HG02759 (cell line): Measurements from ENCODE around the gene LRP3.

Experiments
- ATAC-seq: cut with Tn5 transposase; IDR thresholded peaks from one replicate; pipeline ENCODE4 v1.9.1; 2021; ENCODE audit warnings: mild to moderate bottlenecking, moderate library complexity; ENCODE audit not compliant: unreplicated experiment

The LRP3 gene

DNA sequence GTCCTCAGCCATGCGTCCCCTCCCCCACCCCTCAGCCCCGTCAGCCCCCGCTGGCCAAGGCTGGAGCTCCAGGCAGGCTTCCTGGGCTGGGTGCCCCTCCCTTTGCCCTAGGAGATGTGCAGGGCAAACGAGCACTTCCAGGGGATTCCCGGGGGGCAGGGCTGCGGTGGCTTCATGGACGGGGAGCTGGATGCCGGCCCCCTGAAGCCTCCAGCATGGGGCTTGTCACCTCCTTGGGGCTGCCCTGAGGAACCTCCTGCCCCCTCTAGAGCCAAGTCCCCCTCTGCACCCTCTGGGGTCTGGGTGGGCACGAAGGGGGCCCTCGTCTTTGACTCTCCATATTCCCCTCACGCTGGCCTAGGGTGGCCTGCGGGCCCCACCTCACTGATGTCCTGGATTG, 56.9 kb downstream of the LRP3 start:
- no peak for ATAC-seq

DNA sequence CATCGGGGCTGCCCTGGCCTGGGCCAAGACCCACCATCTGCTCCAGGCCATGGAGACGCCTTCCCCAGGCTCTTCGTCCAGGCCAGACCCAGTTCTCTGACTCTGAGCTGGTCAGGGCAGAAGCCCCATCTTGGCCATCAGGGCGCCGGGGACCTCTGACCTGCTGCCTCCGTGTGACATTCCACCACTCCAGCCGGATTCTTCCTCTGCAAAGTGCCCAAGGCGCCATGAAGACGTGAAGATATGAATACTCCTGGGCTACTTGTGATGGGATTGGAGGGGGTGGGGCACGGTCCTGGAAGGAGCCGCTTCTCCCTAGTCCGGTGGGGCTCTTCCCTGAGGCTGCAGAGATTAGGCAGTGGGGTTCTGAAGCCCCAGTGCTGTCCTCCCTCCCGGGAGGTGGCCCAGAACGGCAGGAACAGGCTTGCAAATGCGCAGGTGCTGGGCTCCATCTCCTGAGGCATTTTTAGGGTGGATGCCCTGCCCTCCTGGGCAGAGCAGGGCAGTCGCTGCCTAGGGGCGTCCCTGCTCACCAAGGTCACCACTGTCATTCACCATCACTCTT, 57.5 kb downstream of the LRP3 start:
- ATAC-seq, result no peak

GRCh38 chr19:33252418-33252962, 58.4 kb downstream of the LRP3 start:
- ATAC-seq, result no peak

DNA sequence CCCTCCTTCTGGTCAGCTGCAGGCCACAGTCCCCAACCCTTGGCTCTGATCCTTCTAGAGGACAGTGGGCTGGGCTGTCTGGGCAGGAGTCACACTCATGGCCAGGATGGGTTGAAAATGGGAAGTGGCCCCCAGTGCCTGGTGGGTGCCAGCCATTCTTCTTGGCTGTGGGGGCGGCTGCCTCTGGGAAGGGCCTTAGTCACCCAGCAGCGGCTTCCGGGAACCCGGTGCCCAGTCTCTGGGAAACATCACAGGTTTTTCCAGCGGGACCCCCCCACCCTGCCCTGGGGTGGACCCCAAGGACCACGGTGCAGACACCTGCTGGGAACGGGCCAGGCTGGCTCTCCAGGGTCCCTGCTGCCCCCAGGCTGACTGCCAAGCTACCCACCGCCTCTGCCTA, 58.8 kb downstream of the LRP3 start:
- ATAC-seq, result no peak

DNA sequence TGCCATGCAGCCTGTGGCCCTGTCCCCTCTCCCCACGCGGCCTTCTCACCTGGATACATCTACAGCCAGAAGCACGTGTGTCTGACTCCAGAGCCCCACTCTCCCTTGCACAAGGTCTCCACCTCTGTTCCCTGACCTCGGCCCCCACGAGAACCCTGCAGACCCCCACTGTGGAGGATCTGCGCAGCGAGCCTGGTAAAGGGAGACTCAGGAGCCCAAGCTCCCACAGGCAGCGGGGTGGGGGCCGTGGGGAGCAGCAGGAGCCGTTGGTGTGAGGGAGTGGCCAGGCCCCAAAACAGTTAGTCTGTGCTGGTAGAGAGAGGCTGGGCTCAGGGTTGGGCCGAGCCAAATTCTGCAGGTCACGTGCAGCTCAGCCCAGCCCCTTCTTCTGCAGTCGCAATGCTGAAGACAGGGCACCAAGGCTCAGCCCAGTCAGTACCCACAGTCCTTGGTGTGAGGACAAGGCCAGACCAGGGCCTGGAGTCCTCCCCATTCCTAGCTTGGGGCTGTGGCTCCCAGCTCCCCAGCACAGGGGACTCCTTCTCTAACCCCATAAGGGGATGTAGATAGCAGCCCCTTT, 60.2 kb downstream of the LRP3 start:
- no peak for ATAC-seq

- ATAC-seq, result no peak
These were observed 61.7 kb downstream of the LRP3 start for GRCh38 chr19:33255781-33256180.

DNA sequence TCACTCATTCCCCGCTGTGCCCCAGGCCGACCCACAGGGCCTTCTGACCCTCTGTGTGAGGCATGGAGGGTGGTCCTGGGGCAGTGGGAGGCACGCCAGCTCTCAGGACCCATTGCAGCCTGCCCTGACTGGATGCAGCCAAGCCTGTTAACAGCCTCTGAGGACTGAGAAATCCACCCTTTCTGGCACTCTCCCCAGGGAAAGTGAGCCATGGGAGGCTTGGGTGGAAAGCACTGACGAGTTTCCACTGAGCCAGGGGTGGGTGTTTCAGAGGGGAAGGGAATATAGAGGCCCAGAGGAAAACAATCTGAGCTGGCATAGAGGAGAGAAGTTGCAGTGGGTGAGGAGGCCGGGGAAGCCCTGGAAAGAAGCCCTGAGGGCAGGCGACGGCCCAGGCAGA, 62.1 kb downstream of the LRP3 start:
- ATAC-seq, result no peak

GRCh38 chr19:33257828-33258227, 63.7 kb downstream of the LRP3 start:
- ATAC-seq, result no peak
